Thyroid gland (tissue), 4 donors: ENCODE measurements around the gene PRND. TPM values are rescaled to one million over a fixed set of nuclear protein-coding genes. Genes with fewer than 3 reads are reported as not detected.
A peak's percentile ranks its signal among the peaks of the same experiment; 100 is the strongest.

Experiments used
- DNase-seq, 2 donors: peaks; one replicate each; pipeline ENCODE4 v3.0.0-alpha.2; 2019
- H3K27ac ChIP-seq, 3 donors: fragments of 200-600 bp; sonication (generic); 1 replicate in 2 of 3; 2 replicates in 1 of 3; pipeline ENCODE4 v1.5.1; 2016 to 2019; ENCODE audit warnings: mild to moderate bottlenecking in 1 of 3, moderate library complexity in 1 of 3
- H3K27me3 ChIP-seq: fragments of 200-600 bp; sonication (generic); one replicate; pipeline ENCODE4 v1.5.1; 2019
- H3K36me3 ChIP-seq, 2 donors: fragments of 200-600 bp; sonication (generic); one replicate each; pipeline ENCODE4 v1.5.1; 2016 to 2019
- H3K4me1 ChIP-seq, 2 donors: fragments of 200-600 bp; sonication (generic); one replicate each; pipeline ENCODE4 v1.5.1; 2017 to 2019
- H3K4me3 ChIP-seq, 3 donors: fragments of 200-600 bp; sonication (generic); replicated peaks in 1 of 3; 1 replicate in 2 of 3; 2 replicates in 1 of 3; pipeline ENCODE4 v1.5.1; 2016; ENCODE audit warnings: mild to moderate bottlenecking in 1 of 3
- H3K9me3 ChIP-seq: fragments of 200-600 bp; sonication (generic); one replicate; pipeline ENCODE4 v1.5.1; 2017
- POLR2A ChIP-seq, 2 donors: fragments of 450-650 bp; IDR thresholded peaks; one replicate each; pipeline ENCODE4 v1.6.1; 2017; ENCODE audit warnings: antibody characterized with exemption in 2 of 2, mild to moderate bottlenecking in 2 of 2, moderate library complexity in 1 of 2
- WGBS, 2 donors: methylation state at CpG; one replicate each; pipeline ENCODE4 v1.1.5; 2017; 5-methylcytosine and 5-hydroxymethylcytosine counted together
- intact Hi-C: fragments of 100-400 bp; cut with DNase I; formaldehyde crosslinking; loops from one replicate; pipeline ENCODE4 v1.15.1; 2023
- total RNA-seq, 4 donors: library from RNA; depleted of rRNA; stranded (reverse); fragments of >200 nt; gene quantifications; one replicate each; pipeline ENCODE4 v1.2.3, GENCODE V29; 2016
- TF ChIP-seq, protein P1 (sequence below), 6 experiments: fragments of 200-600 bp in 3 of 6; fragments of 450-650 bp in 3 of 6; sonication (generic) in 3 of 6; IDR thresholded peaks; one replicate each; pipeline ENCODE4 v1.5.1; 2016 to 2019; ENCODE audit warnings: antibody characterized with exemption in 6 of 6, mild to moderate bottlenecking in 2 of 6, inconsistent platforms in 1 of 6, moderate library complexity in 1 of 6

The PRND gene
- total RNA-seq, 4 donors from 2014 or later: 0.89 to 2.0 TPM; not detected in 2

- intact Hi-C loops: no loop called here
- TF ChIP-seq, protein P1, sequence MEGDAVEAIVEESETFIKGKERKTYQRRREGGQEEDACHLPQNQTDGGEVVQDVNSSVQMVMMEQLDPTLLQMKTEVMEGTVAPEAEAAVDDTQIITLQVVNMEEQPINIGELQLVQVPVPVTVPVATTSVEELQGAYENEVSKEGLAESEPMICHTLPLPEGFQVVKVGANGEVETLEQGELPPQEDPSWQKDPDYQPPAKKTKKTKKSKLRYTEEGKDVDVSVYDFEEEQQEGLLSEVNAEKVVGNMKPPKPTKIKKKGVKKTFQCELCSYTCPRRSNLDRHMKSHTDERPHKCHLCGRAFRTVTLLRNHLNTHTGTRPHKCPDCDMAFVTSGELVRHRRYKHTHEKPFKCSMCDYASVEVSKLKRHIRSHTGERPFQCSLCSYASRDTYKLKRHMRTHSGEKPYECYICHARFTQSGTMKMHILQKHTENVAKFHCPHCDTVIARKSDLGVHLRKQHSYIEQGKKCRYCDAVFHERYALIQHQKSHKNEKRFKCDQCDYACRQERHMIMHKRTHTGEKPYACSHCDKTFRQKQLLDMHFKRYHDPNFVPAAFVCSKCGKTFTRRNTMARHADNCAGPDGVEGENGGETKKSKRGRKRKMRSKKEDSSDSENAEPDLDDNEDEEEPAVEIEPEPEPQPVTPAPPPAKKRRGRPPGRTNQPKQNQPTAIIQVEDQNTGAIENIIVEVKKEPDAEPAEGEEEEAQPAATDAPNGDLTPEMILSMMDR (IDR thresholded peaks at IDR 0.05): no peak
- TF ChIP-seq POLR2A (IDR thresholded peaks at IDR 0.05): no peak
- no peaks in the 10 kb centered on the region for H3K9me3 ChIP-seq
- H3K27me3 ChIP-seq: no peaks in the 10 kb centered on the region
- WGBS, 2 donors: 88% methylated on average over 7 of the region's 7 CpGs
- H3K4me1 ChIP-seq: peaks cover 0 to 5% of the 10 kb centered on the region in 2 donors
- no peak for DNase-seq
- no peak overlapping the region for H3K4me3 ChIP-seq
- no peak overlapping the region for H3K27ac ChIP-seq
- peaks cover 5 to 16% of the 10 kb centered on the region in 2 donors for H3K36me3 ChIP-seq
Observed at GRCh38 chr20:4697189-4697830, 24.4 kb upstream of the PRND start.

DNA sequence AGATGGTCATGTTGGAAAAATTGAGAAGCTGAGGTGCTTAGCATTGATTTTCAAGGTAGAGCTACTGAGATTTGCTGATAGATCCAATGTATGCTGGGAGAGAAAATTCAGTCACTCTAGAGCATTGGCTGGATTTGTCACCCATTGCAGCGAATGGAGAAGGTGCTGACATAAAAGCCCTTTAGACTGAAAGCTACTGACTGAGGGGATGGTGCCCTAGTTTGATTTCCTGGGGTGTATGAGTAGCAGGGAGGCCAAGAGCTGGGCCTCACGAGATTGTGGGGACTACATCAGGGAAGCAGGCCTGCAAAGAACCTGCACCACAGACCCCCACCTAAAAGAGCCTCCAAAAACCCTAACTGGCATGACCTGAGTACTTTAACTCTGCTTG, 23.9 kb upstream of the PRND start:
- H3K36me3 ChIP-seq: peaks cover 5 to 16% of the 10 kb centered on the region in 2 donors
- H3K9me3 ChIP-seq: no peaks in the 10 kb centered on the region
- no peak overlapping the region for H3K4me3 ChIP-seq
- intact Hi-C loops: no loop called here
- peaks cover 0 to 10% of the 10 kb centered on the region in 2 donors for H3K4me1 ChIP-seq
- no peaks in the 10 kb centered on the region for H3K27me3 ChIP-seq
- DNase-seq: no peak
- H3K27ac ChIP-seq: no peak overlapping the region
- 95 to 97% methylated on average over 2 of the region's 2 CpGs for WGBS, 2 donors
- TF ChIP-seq, protein P1 (IDR thresholded peaks at IDR 0.05): no peak
- no peak for TF ChIP-seq POLR2A (IDR thresholded peaks at IDR 0.05)

DNA sequence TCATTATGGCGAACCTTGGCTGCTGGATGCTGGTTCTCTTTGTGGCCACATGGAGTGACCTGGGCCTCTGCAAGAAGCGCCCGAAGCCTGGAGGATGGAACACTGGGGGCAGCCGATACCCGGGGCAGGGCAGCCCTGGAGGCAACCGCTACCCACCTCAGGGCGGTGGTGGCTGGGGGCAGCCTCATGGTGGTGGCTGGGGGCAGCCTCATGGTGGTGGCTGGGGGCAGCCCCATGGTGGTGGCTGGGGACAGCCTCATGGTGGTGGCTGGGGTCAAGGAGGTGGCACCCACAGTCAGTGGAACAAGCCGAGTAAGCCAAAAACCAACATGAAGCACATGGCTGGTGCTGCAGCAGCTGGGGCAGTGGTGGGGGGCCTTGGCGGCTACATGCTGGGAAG, 22.5 kb upstream of the PRND start:
- WGBS, 2 donors: 97 to 99% methylated on average over 9 of the region's 9 CpGs
- H3K27ac ChIP-seq: no peak overlapping the region
- intact Hi-C loops: no loop called here

DNA sequence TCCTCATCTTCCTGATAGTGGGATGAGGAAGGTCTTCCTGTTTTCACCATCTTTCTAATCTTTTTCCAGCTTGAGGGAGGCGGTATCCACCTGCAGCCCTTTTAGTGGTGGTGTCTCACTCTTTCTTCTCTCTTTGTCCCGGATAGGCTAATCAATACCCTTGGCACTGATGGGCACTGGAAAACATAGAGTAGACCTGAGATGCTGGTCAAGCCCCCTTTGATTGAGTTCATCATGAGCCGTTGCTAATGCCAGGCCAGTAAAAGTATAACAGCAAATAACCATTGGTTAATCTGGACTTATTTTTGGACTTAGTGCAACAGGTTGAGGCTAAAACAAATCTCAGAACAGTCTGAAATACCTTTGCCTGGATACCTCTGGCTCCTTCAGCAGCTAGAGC, 21.8 kb upstream of the PRND start:
- Histone ChIP-seq H3K9me3 (no peaks in the 10 kb centered on the region), H3K27me3 (no peaks in the 10 kb centered on the region), H3K4me3 (no peak overlapping the region), H3K27ac (no peak overlapping the region), H3K4me1 (peaks cover 11 to 29% of the 10 kb centered on the region in 2 donors), H3K36me3 (peaks cover 5 to 16% of the 10 kb centered on the region in 2 donors)
- intact Hi-C loops: no loop called here
- WGBS, 2 donors: 99 to 100% methylated on average over 3 of the region's 3 CpGs
- no peak for DNase-seq
- TF ChIP-seq, protein P1 (IDR thresholded peaks at IDR 0.05): no peak
- no peak for TF ChIP-seq POLR2A (IDR thresholded peaks at IDR 0.05)

More for the DNA sequence above, 22.5 kb upstream of the PRND start:
- Histone ChIP-seq H3K36me3 (peaks cover 5 to 16% of the 10 kb centered on the region in 2 donors), H3K4me3 (no peak overlapping the region), H3K27me3 (no peaks in the 10 kb centered on the region), H3K4me1 (peaks cover 11 to 24% of the 10 kb centered on the region in 2 donors), H3K9me3 (no peaks in the 10 kb centered on the region)
- TF ChIP-seq, protein P1 (IDR thresholded peaks at IDR 0.05): no peak
- no peak for DNase-seq

DNA sequence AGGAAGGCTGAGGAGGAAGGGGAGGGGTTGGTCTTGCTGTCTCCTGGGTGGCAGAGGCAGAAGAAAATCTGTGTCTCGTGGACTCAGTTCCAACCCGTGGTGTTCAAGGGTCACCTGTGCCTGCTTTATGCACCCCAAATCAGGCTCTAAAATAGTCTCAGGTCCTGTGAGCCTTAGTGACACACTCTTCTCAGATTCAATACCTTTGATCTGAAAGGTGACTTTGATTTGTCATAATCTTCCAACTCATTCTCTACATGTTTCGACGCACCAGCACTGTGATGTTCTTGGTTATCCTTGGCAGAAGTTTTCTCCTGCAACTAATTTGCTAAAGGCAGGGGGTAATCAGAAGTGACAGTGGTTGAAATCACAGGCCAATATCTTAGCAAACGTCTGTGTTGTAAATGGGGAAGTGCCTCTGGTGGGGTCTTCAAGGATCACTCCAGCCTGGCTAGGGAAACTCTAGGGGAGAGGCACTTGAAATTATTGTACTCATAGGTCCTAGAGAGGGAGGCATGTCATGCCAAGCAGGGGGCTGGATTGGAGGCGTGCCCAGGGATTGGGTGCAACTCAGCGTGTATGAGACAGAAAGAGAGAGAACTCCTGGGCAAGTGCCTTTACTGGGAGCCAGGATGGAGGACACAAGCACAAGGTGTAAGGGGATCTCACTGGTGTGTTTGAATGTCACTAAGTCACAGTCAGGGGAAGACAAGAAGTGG, 19.0 kb upstream of the PRND start:
- Histone ChIP-seq H3K27ac (peak overlapping the region in 1 of 3 donors; percentile 84), H3K4me1 (peaks cover 11 to 29% of the 10 kb centered on the region in 2 donors), H3K27me3 (no peaks in the 10 kb centered on the region), H3K36me3 (peaks cover 5 to 16% of the 10 kb centered on the region in 2 donors), H3K9me3 (no peaks in the 10 kb centered on the region), H3K4me3 (no peak overlapping the region)
- intact Hi-C loops: no loop called here
- TF ChIP-seq POLR2A (IDR thresholded peaks at IDR 0.05): no peak
- TF ChIP-seq, protein P1 (IDR thresholded peaks at IDR 0.05): no peak
- DNase-seq: peak; percentile 73 to 77
- WGBS, 2 donors: 45 to 49% methylated on average over 7 of the region's 7 CpGs
